SK-MEL-5 (cell line): Measurements from ENCODE around the gene SERPINE2. TPM values are rescaled to one million over a fixed set of nuclear protein-coding genes. Genes with fewer than 3 reads are reported as not detected.

Source experiments
- DNase-seq: peaks from one replicate; pipeline ENCODE4 v3.0.0-alpha.2; 2016; ENCODE audit warnings: low read depth, low spot score
- in situ Hi-C: cut with HindIII; loops from 2 replicates; pipeline ENCODE4 v1.10.0; 2016; ENCODE audit warnings: low sequenced_read_pairs, high pct_unique_total_duplicates, low pct_unique_long_range_greater_than_20kb
- total RNA-seq: library from RNA; depleted of rRNA; stranded (reverse); fragments of >200 nt; shearing (Covaris generic); gene quantifications from 2 replicates; pipeline ENCODE4 v1.2.3, GENCODE V29; 2014

SERPINE2 gene
- total RNA-seq, 1 experiment from 2014 or later, result 108 TPM

GRCh38 chr2:224058048-224058775 is 19.1 kb upstream of the SERPINE2 start:
- peak; percentile 14 for DNase-seq
- in situ Hi-C loops, result no loop called here

- in situ Hi-C loops, result no loop called here
- no peak for DNase-seq
These were observed 17.8 kb upstream of the SERPINE2 start for GRCh38 chr2:224056889-224057288.

GRCh38 chr2:224055101-224055500 is 16.0 kb upstream of the SERPINE2 start:
- in situ Hi-C loops, result no loop called here
- no peak for DNase-seq

DNA sequence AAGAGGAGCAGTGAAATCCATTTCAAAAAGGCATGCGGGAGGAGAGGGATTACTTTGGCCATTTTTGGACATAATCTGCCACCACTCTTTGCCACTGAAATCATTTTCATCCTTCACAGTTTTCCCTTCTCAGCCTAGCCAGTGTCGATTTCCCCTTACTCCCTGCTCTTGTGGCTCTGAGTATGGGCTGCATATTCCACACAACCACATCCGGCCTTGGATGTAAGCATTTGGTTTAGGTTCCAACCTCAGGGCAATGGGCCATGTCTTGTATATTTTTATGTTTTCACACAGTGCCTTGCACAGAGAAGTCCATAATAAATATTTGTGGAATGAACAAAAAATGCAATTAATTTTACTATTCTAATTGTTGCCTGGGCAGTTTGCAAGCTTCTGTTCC is 7.7 kb upstream of the SERPINE2 start:
- in situ Hi-C loops, result no loop called here
- no peak for DNase-seq

DNA sequence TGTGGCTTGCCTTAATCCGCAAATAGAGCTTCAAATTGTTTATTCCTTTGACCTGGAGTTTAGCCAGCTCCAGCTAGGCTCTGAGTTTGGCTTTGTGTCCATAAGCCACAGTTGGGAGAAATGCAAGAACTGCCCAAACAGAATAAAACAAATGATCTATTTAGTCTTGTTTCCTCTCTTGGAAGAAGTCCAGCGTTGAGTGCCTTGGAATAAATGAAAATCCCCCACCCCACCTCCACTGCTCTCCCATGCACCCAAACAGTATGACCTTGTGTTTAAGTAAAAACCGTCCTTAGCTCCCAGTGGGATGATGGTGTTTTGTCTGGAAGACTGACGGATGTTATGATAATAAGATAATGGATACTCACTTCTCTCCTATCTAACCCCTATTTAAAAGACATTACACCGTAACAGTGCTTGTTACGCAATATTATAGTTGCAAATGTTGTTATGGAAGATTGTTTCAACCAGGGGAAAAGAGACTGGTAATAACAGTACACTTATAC is 3.2 kb upstream of the SERPINE2 start:
- DNase-seq, result peak; percentile 98
- in situ Hi-C loops, result no loop called here

DNA sequence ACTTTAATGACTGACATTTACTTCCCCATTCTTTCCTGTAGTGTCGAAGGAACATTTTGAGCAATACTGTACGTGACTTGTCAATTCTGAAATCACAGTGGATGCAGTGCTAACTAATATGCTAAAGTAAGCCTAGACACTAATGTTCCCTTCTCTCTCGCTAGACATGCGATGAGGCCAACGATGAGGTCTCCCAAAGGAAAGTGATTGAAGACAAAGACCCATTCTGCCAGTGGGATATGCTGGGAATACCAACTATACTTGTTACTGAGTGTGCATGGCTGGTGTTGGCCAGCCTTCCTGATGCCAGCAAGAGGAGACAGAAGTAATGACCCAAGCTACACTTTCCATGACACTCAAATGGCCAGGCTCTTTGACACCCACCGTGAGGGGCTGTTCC is 2.5 kb upstream of the SERPINE2 start:
- DNase-seq, result peak; percentile 84
- in situ Hi-C loops, result no loop called here

GRCh38 chr2:224040753-224041152 is 1.7 kb upstream of the SERPINE2 start:
- no peak for DNase-seq
- in situ Hi-C loops, result no loop called here

DNA sequence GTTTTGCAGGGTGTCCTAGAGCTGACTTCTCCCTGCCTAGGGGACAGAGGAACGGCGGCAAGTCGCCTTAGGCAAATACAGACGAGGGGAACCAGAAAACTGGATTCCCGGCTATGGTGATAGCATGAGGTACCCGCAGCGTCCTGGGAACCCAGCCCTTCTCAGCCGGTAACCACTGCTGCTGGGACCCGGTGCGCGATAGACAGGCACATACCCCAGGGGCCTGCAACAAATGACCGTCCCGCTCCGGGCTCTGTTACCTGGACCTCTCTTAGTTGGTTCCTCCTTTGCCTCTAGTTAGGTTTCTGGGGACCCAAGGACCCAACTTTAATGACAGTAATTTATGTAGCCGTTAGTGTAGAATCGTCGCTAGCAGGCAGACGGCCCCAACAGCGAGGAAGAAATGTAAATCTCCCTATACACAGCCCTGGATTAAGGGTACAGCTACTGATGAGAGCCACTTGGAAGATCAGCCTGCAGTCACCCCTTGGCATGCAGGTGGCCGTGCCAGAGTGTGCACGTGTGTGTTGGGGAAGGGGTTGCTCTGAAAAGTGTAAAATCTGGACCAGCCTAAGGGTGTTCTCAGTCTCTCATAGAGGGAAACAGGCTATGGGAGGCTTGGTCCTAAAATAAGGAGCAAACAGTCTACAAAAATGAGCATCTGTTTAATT is 819 bp upstream of the SERPINE2 start:
- DNase-seq, result no peak
- in situ Hi-C loops, result no loop called here

- in situ Hi-C loops, result no loop called here
- DNase-seq, result no peak
These were observed 331 bp downstream of the SERPINE2 start for GRCh38 chr2:224038830-224039079.

DNA sequence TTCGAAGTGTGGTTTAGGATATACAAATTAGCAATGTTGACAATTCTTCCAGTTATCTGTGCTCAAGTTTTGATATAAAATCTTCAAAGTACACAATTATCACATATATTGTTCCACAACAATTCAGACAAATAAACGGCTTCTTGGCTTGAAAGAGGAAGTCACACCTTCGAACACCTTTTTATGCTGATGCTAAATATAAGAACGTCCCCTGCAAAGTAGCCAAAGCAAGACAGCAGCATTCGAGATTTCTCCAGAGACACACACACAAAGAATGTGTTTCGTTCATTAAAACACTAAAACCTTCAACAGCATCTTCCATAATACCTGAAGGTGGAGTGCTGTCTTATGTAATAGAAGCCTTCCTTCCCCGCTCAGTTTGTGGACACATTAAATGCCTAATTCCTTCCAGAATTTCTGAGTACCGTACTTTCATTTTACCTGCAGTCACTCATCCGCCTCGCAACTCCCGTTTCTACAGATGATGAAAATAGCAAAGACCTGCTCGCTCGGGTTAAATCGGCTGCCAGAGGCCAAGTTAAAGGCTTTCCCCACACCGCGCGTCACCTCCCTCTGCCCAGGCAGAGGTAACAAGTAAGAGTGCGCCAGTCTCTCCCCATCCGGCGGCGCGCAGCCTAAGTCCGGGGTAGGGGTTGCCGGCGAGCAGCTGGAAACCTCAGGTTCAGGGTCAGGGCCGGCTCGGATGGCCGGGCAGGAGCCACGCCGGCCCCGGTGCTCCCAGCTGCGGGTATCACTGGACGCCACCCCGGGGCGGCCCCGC is 847 bp downstream of the SERPINE2 start:
- DNase-seq, result peak; percentile 31
- in situ Hi-C loops, result no loop called here

DNA sequence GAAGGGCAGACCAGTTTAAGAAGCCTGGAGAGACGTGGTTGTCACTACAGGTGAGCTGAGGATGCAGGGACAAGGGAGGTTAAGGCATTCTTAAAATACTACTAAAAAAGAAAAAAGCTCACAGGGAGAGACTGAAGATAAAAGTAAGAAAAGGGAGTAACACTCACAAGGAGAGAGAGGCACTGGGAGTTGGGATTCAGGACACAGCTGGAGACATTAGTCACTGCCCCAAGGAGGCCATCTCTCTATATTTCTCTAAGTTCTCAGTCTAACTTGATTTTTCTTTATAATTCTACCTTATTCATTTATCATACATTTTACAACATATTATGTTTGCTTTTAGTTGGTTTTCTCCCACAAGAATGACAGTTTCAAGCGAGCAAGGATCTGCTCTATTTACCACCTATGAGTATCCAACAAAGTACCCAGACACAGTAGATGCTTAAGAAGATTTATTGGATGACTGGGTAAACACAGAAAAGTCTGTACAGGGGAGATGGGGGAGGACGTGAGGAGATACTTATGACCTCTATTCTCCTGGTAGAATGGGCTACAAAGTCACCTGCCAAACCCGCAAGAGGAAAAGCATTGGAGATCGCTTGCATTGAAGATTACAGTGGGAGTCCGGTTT is 2.2 kb downstream of the SERPINE2 start:
- in situ Hi-C loops, result no loop called here
- DNase-seq, result no peak

GRCh38 chr2:224034017-224034416 is 5.1 kb downstream of the SERPINE2 start:
- in situ Hi-C loops, result no loop called here
- no peak for DNase-seq

- DNase-seq, result no peak
- in situ Hi-C loops, result no loop called here
These were observed 5.5 kb downstream of the SERPINE2 start for GRCh38 chr2:224033601-224034000.

GRCh38 chr2:224032283-224032682 is 6.8 kb downstream of the SERPINE2 start:
- no peak for DNase-seq
- in situ Hi-C loops, result no loop called here

- in situ Hi-C loops, result no loop called here
- DNase-seq, result no peak
These were observed 7.6 kb downstream of the SERPINE2 start for GRCh38 chr2:224031358-224031970.

GRCh38 chr2:224030786-224031185 is 8.3 kb downstream of the SERPINE2 start:
- DNase-seq, result no peak
- in situ Hi-C loops, result no loop called here

- no peak for DNase-seq
- in situ Hi-C loops, result no loop called here
These were observed 9.2 kb downstream of the SERPINE2 start for GRCh38 chr2:224029876-224030275.

GRCh38 chr2:224027931-224028330 is 11.2 kb downstream of the SERPINE2 start:
- in situ Hi-C loops, result no loop called here
- no peak for DNase-seq
